ENCODE measurements around the gene CD163. TPM values are rescaled to one million over a fixed set of nuclear protein-coding genes. Genes with fewer than 3 reads are reported as not detected.
A peak's percentile ranks its signal among the peaks of the same experiment; 100 is the strongest.

CD163 gene
- total RNA-seq, 1 donor from 2014 or later, result 0.05 TPM

GRCh38 chr12:7483343-7483742 lies 20.2 kb downstream of the CD163 start:
- H3K36me3 Mint-ChIP-seq (ENCODE audit: low read depth), result no peaks in the 10 kb centered on the region
- H3K27me3 Mint-ChIP-seq (ENCODE audit: low read depth), result peaks cover 6% of the 10 kb centered on the region
- no peak for DNase-seq (ENCODE audit: low spot score)
- no peak overlapping the region for H3K4me3 Mint-ChIP-seq (ENCODE audit: unreplicated experiment)
- no peak overlapping the region for H3K27ac Mint-ChIP-seq (ENCODE audit: unreplicated experiment)
- H3K9me3 Mint-ChIP-seq (ENCODE audit: low read depth), result no peaks in the 10 kb centered on the region
- TF ChIP-seq CTCF (IDR thresholded peaks at IDR 0.05), result no peak
- H3K4me1 Mint-ChIP-seq (ENCODE audit: low read depth), result peaks cover 2% of the 10 kb centered on the region

DNA sequence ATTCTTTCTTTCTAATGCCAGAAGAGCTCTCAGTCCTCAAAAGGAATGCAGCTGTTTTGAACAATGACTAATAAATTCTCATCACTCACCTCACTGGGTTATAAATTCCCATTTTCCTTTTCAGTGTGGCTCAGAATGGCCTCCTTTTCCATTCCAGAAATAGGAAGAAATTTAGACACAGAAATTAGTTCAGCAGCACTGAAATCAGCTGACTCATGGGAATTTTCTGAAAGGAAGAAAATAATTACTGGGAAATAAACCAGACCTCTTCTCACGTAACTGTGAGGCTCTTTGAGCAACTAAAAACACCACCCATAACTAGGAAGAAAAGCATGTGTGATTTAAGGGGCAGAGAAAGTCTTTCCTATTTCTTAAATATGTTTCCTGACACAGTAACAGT lies 23.8 kb downstream of the CD163 start:
- Mint-ChIP-seq H3K9me3 (ENCODE audit: low read depth) (peaks cover 8% of the 10 kb centered on the region), H3K4me1 (ENCODE audit: low read depth) (peaks cover 2% of the 10 kb centered on the region), H3K4me3 (ENCODE audit: unreplicated experiment) (no peak overlapping the region), H3K36me3 (ENCODE audit: low read depth) (no peaks in the 10 kb centered on the region), H3K27ac (ENCODE audit: unreplicated experiment) (no peak overlapping the region), H3K27me3 (ENCODE audit: low read depth) (peaks cover 8% of the 10 kb centered on the region)
- DNase-seq (ENCODE audit: low spot score), result no peak
- no peak for TF ChIP-seq CTCF (IDR thresholded peaks at IDR 0.05)

GRCh38 chr12:7472060-7472459 lies 31.5 kb downstream of the CD163 start:
- no peaks in the 10 kb centered on the region for H3K4me1 Mint-ChIP-seq (ENCODE audit: low read depth)
- peaks cover 19% of the 10 kb centered on the region for H3K27me3 Mint-ChIP-seq (ENCODE audit: low read depth)
- TF ChIP-seq CTCF (IDR thresholded peaks at IDR 0.05), result no peak
- peaks cover 24% of the 10 kb centered on the region for H3K9me3 Mint-ChIP-seq (ENCODE audit: low read depth)
- no peak overlapping the region for H3K4me3 Mint-ChIP-seq (ENCODE audit: unreplicated experiment)
- H3K36me3 Mint-ChIP-seq (ENCODE audit: low read depth), result peaks cover 5% of the 10 kb centered on the region
- H3K27ac Mint-ChIP-seq (ENCODE audit: unreplicated experiment), result no peak overlapping the region
- no peak for DNase-seq (ENCODE audit: low spot score)

DNA sequence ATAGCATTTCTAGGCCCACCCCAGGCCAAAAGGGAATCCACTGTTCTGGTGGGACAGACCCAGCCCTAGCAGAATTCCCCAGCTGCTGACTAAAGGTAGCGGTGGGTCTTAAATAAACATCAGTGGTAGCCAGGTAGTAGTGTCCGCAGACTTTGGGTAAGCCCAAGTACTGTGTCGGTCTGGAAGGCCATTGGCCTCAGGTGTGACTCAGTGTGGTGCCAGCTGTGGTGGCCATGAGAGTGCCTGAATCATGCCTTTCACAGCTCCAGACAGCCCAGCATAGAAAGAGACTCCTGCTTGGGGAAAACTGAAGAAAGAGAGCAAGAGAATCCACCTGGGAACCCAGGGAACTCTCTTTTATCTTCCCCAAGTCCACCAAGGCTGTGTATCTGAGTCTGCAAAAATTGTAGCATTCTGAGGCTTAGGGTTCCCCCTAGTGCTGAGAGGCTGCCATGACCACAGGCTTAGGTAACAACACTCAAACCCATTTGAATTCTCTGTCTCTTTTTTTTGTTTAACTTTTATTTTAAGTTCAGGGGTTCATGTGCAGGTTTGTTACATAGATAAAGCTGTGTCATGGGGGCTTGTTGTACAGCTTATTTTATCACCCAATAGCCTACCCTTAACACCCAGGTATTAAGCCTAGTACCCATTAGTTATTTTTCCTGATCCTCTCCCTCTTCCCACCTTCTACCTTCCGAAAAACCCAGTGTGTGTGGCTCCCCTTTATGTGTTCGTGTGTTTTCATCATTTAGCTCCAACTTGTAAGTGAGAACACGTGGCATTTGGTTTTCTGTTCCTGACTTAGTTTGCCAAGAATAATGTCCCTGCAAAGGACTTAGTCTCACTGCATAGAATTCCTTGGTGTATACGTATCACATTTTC lies 43.0 kb downstream of the CD163 start:
- Mint-ChIP-seq H3K4me3 (ENCODE audit: unreplicated experiment) (no peak overlapping the region), H3K27me3 (ENCODE audit: low read depth) (peaks cover 21% of the 10 kb centered on the region), H3K4me1 (ENCODE audit: low read depth) (no peaks in the 10 kb centered on the region), H3K9me3 (ENCODE audit: low read depth) (no peaks in the 10 kb centered on the region), H3K27ac (ENCODE audit: unreplicated experiment) (no peak overlapping the region), H3K36me3 (ENCODE audit: low read depth) (no peaks in the 10 kb centered on the region)
- DNase-seq (ENCODE audit: low spot score), result no peak
- TF ChIP-seq CTCF (IDR thresholded peaks at IDR 0.05), result peak; percentile 98

- Mint-ChIP-seq H3K4me3 (ENCODE audit: unreplicated experiment) (no peak overlapping the region), H3K4me1 (ENCODE audit: low read depth) (no peaks in the 10 kb centered on the region), H3K36me3 (ENCODE audit: low read depth) (no peaks in the 10 kb centered on the region), H3K9me3 (ENCODE audit: low read depth) (no peaks in the 10 kb centered on the region), H3K27ac (ENCODE audit: unreplicated experiment) (no peak overlapping the region), H3K27me3 (ENCODE audit: low read depth) (peaks cover 17% of the 10 kb centered on the region)
- no peak for DNase-seq (ENCODE audit: low spot score)
- TF ChIP-seq CTCF (IDR thresholded peaks at IDR 0.05), result no peak
Measured at GRCh38 chr12:7459973-7460372, 43.6 kb downstream of the CD163 start.

Data from chondrocyte (in vitro differentiated cells).